Thymus (tissue), 11 donors: ENCODE data around the gene ABCC6. TPM values are rescaled to one million over a fixed set of nuclear protein-coding genes. Genes with fewer than 3 reads are reported as not detected.
"Not testable (repeated sequence)": the region's sequence is repeated elsewhere in the genome, so short reads cannot be mapped to it uniquely, and the experiment has no call there.

Experiments
- DNase-seq, 9 donors: peaks; one replicate each; pipeline ENCODE4 v3.0.0-alpha.2; 2013; ENCODE audit warnings: low spot score in 9 of 9, low read depth in 6 of 9, missing footprints in 1 of 9
- H3K27ac ChIP-seq, 2 donors: one replicate each; pipeline ENCODE4 v1.5.1; 2013; ENCODE audit warnings: control low read depth in 1 of 2, low read depth in 1 of 2, low read length in 1 of 2, mild to moderate bottlenecking in 1 of 2, moderate library complexity in 1 of 2
- H3K27me3 ChIP-seq, 2 donors: one replicate each; pipeline ENCODE4 v1.5.1; 2013; ENCODE audit warnings: low read length in 1 of 2; ENCODE audit not compliant: control insufficient read depth in 2 of 2, insufficient read depth in 1 of 2
- H3K36me3 ChIP-seq, 2 donors: one replicate each; pipeline ENCODE4 v1.5.1; 2013; ENCODE audit warnings: low read length in 1 of 2, mild to moderate bottlenecking in 1 of 2, moderate library complexity in 1 of 2; ENCODE audit not compliant: control insufficient read depth in 2 of 2, insufficient read depth in 2 of 2
- H3K4me1 ChIP-seq, 2 donors: one replicate each; pipeline ENCODE4 v1.5.1; 2013; ENCODE audit warnings: low read length in 2 of 2; ENCODE audit not compliant: control insufficient read depth in 2 of 2, insufficient read depth in 2 of 2
- H3K4me3 ChIP-seq, 2 donors: one replicate each; pipeline ENCODE4 v1.5.1; 2013; ENCODE audit warnings: low read length in 2 of 2, control low read depth in 1 of 2, mild to moderate bottlenecking in 1 of 2
- H3K9me3 ChIP-seq, 2 donors: one replicate each; pipeline ENCODE4 v1.5.1; 2013; ENCODE audit warnings: low read length in 1 of 2, mild to moderate bottlenecking in 1 of 2; ENCODE audit not compliant: control insufficient read depth in 2 of 2, insufficient read depth in 1 of 2
- WGBS: extraction: QIAGEN DNeasy Blood & Tissue Kit; methylation state at CpG from one replicate; pipeline ENCODE4 v1.1.7; 2013; 5-methylcytosine and 5-hydroxymethylcytosine counted together
- polyA plus RNA-seq: library from polyadenylated mRNA; stranded (reverse); fragments of 200-250 nt; gene quantifications from one replicate; pipeline ENCODE4 v1.2.3, GENCODE V29; 2013
- total RNA-seq: library from RNA; stranded (reverse); fragments of 120-200 nt; gene quantifications from one replicate; pipeline ENCODE4 v1.2.4, GENCODE V29; 2013
- donor health status: healthy.

Gene ABCC6
- total and polyA plus RNA-seq, 2 donors = 0.09 to 0.62 TPM

DNA sequence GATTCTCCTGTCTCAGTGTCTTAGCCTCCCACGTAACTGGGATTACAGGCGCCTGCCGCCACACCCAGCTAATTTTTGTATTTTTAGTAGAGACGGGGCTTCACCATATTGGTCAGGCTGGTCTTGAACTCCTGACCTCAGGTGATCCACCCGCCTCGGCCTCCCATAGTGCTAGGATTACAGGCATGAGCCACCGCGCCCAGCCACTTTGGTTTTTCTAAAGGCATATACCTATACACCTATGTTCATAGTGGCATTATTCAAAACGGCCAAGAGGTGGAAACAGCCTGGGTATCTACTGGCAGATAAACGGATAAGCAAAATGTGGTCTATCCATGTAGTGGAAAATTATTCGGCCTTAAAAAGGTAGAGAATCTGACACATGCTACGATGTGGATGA lies 70.3 kb downstream of the ABCC6 start:
- H3K4me3 ChIP-seq, H3K27ac ChIP-seq, H3K27me3 ChIP-seq, DNase-seq, H3K9me3 ChIP-seq, H3K4me1 ChIP-seq, H3K36me3 ChIP-seq: not testable (repeated sequence)
- WGBS = 97% methylated on average over 12 of the region's 12 CpGs

- Histone ChIP-seq H3K9me3 (no peaks in the 10 kb centered on the region), H3K4me3 (no peak overlapping the region), H3K4me1 (no peaks in the 10 kb centered on the region), H3K27me3 (no peaks in the 10 kb centered on the region), H3K36me3 (no peaks in the 10 kb centered on the region), H3K27ac (no peak overlapping the region)
- 97% methylated on average over 8 of the region's 8 CpGs for WGBS
- DNase-seq = no peak
These were observed 72.0 kb downstream of the ABCC6 start for GRCh38 chr16:16151315-16151714.

DNA sequence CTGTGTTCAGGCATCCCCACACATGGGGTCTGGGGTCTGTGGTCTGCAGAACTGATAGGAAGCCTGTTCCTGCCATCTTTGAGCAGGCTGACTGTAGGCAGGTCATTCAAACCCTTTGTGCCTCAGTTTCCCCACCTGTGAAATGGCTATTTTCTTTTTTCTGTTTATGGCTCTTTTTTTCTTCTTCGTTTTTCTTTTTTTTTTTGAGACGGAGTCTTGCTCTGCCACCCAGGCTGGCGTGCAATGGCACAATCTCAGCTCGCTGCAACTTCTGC lies 72.5 kb downstream of the ABCC6 start:
- H3K27ac ChIP-seq = no peak overlapping the region
- H3K27me3 ChIP-seq = no peaks in the 10 kb centered on the region
- WGBS = 94% methylated on average over 4 of the region's 4 CpGs
- H3K9me3 ChIP-seq = no peaks in the 10 kb centered on the region
- H3K4me3 ChIP-seq = no peak overlapping the region
- no peak for DNase-seq
- no peaks in the 10 kb centered on the region for H3K4me1 ChIP-seq
- H3K36me3 ChIP-seq = no peaks in the 10 kb centered on the region

DNA sequence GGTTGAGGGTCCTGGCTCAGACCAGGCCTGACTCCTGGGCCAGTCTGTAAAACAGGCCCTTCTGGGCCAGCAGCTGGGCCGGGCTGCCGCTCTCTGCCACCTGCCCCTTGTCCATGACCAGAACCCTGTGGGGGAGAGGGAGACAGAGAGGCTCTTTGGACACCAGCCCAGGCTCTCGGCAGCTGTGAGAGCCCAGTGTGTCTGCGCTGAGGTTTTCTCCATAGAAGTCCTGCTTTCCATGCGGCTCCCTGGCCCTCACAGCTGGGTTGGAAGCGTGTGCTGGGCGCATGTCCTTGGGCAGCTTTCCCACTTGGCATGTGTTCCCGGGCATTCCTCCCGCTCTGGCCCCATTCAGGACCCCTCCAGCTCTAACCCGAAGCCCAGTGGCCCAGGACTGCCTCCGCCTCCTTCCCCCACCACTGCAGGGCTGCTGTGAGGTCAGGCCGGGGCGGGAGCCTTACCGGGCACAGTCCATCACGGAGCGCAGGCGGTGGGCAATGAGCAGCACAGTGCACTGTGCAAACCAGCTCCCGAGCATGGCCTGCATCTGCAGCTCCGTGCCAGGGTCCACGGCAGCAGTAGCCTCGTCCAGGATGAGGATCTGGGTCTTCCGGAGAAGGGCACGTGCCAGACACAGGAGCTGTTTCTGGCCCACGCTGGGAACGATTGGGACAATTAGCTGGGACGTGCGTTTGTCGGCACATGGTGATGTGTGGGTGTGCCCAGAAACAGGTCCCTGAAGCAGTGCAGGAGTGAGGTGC lies 73.0 kb downstream of the ABCC6 start:
- Histone ChIP-seq H3K27me3 (no peaks in the 10 kb centered on the region), H3K27ac (no peak overlapping the region)
- 94% methylated on average over 28 of the region's 28 CpGs for WGBS

DNA sequence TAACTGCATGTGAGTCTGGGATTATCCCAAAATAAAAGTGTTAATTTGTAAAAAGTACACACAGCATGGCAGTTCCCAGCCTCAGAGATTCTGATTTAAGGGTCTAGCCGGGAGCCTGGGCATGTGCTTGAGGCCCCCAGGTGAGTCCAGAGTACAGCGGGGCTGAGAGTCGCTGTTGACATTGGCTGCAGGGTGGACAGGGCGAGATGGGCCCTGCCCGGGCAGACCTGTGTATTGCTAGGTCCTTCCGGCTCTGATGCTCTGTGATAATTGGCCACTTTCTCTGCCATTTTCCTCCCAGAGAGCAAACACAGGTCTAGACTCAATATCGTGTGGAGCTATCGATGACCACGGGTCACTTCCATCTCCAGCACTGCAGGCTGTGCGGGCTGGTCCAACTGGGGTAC lies 73.6 kb downstream of the ABCC6 start:
- H3K4me3 ChIP-seq = no peak overlapping the region
- no peak for DNase-seq
- H3K4me1 ChIP-seq = no peaks in the 10 kb centered on the region
- 97% methylated on average over 10 of the region's 10 CpGs for WGBS
- H3K27me3 ChIP-seq = no peaks in the 10 kb centered on the region
- H3K9me3 ChIP-seq = no peaks in the 10 kb centered on the region
- no peaks in the 10 kb centered on the region for H3K36me3 ChIP-seq
- H3K27ac ChIP-seq = no peak overlapping the region

More for the DNA sequence above, 73.0 kb downstream of the ABCC6 start:
- DNase-seq = no peak
- no peaks in the 10 kb centered on the region for H3K4me1 ChIP-seq
- H3K4me3 ChIP-seq = no peak overlapping the region
- no peaks in the 10 kb centered on the region for H3K36me3 ChIP-seq
- no peaks in the 10 kb centered on the region for H3K9me3 ChIP-seq

- Histone ChIP-seq H3K27me3 (no peaks in the 10 kb centered on the region), H3K27ac (no peak overlapping the region), H3K4me1 (no peaks in the 10 kb centered on the region), H3K4me3 (no peak overlapping the region), H3K36me3 (peaks cover 4 to 6% of the 10 kb centered on the region in 2 donors), H3K9me3 (no peaks in the 10 kb centered on the region)
- no peak for DNase-seq
- 94% methylated on average over 9 of the region's 9 CpGs for WGBS
These were observed 74.5 kb downstream of the ABCC6 start for GRCh38 chr16:16148755-16149154.

DNA sequence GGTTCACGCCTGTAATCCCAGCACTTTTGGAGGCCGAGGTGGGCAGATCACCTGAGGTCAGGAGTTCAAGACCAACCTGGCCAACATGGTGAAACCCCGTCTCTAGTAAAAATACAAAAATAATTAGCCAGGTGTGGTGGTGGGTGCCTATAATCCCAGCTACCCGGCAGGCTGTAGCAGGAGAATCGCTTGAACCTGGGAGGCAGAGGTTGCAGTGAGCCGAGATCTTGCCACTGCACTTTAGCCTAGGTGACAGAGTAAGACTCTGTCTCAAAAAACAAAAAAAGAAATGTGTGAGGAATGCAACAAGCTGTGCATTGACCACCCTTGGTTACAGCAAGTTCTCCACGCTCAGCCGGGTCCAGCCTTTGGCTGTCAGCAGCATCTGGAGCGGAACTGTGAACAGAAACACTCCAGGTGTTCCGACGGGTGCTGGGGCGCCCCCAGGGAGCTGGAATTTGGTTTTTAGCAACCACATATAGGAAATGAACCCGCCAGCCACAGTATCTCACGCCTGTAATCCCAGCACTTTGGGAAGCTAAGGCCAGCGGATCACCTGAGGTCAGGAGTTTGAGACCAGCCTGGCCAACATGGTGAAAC lies 75.2 kb downstream of the ABCC6 start:
- 93% methylated on average over 15 of the region's 15 CpGs for WGBS
- not testable (repeated sequence) for H3K4me1 ChIP-seq, H3K9me3 ChIP-seq, DNase-seq, H3K27me3 ChIP-seq, H3K4me3 ChIP-seq, H3K27ac ChIP-seq
- H3K36me3 ChIP-seq = peaks cover 7 to 13% of the 10 kb centered on the region in 2 donors

DNA sequence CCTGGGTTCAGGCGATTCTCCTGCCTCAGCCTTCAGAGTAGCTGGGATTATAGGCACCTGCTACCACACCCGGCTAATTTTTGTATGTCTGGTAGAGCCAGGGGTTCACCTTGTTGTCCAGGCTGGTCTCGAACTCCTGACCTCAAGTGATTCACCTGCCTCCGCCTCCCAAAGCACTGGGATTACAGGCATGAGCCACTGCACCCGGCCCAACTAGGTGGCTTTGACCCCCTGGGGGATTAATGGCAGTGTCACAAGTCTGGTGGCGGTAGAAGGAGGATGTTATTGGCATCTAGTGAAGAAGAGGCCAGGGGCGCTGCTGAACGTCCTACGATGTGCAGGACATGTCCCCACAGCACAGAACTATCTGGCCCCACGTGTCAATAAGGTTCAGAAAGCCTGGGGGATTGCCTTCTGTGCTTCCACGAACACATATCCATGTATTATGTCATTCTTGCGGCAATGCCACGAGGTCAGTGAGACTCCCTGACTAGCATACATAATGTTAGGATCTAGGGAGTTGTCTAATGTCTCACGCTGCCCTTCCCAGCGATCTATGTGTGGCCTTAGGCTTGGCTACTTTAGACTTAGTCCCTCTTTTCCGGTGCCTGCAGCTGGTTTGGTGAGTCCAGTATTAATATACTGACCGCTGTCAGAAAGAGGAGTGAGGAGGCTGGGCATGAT lies 75.8 kb downstream of the ABCC6 start:
- Histone ChIP-seq H3K9me3 (no peaks in the 10 kb centered on the region), H3K27me3 (no peaks in the 10 kb centered on the region), H3K4me1 (no peaks in the 10 kb centered on the region), H3K4me3 (no peak overlapping the region), H3K27ac (no peak overlapping the region), H3K36me3 (peaks cover 10 to 15% of the 10 kb centered on the region in 2 donors)
- 97% methylated on average over 17 of the region's 17 CpGs for WGBS
- no peak for DNase-seq
